Astrocyte of the cerebellum (primary cell): ENCODE data around the gene NAA20.
A peak's percentile ranks its signal among the peaks of the same experiment; 100 is the strongest.

ENCODE experiments used
- DNase-seq: peaks from one replicate; pipeline ENCODE4 v3.0.0-alpha.2; 2011; ENCODE audit warnings: low read depth
- H3K4me3 ChIP-seq: 2 replicates; pipeline ENCODE4 v1.5.1; 2011; ENCODE audit warnings: mild to moderate bottlenecking, low read depth, low read length, moderate library complexity
- in situ Hi-C: cut with HindIII; loops from 2 replicates; pipeline ENCODE4 v1.10.0; 2017; ENCODE audit warnings: low sequenced_read_pairs
- TF ChIP-seq, protein P1 (sequence below): IDR thresholded peaks from 2 replicates; pipeline ENCODE4 v1.5.1; 2012; ENCODE audit warnings: low read length, low read depth, moderate library complexity, mild to moderate bottlenecking; ENCODE audit errors: missing control alignments

NAA20 gene

DNA sequence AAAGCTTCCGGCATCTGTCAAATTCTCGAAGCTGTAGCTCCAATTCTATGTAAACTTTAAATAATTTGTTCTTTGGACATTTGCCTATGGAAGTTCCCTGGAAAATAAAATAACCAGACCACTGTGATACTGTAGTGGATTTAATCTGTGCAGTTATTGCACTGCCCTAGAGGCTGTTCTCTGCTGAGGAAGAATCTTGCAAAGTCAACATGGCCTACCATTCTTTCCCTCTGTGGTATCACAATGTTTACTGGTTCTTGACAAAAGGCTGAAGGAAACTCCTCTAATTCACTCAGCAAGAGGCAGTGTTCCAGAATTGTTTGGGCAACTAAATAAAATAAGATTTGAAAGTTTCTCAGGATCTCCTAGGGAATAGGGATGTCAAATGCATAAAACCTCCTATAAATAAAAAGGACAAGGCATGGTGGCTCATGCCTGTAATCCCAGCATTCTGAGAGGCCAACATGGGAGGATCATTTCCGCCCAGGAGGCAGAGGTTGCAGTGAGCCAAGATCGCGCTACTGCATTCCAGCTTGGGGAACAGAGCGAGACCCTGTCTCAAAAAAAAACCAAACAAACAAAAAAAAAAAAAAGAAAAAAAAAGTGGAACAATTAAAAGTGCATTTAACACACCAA is 22.7 kb downstream of the NAA20 start:
- TF ChIP-seq, protein P1, sequence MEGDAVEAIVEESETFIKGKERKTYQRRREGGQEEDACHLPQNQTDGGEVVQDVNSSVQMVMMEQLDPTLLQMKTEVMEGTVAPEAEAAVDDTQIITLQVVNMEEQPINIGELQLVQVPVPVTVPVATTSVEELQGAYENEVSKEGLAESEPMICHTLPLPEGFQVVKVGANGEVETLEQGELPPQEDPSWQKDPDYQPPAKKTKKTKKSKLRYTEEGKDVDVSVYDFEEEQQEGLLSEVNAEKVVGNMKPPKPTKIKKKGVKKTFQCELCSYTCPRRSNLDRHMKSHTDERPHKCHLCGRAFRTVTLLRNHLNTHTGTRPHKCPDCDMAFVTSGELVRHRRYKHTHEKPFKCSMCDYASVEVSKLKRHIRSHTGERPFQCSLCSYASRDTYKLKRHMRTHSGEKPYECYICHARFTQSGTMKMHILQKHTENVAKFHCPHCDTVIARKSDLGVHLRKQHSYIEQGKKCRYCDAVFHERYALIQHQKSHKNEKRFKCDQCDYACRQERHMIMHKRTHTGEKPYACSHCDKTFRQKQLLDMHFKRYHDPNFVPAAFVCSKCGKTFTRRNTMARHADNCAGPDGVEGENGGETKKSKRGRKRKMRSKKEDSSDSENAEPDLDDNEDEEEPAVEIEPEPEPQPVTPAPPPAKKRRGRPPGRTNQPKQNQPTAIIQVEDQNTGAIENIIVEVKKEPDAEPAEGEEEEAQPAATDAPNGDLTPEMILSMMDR = no peak
- in situ Hi-C loops = no loop called here
- no peak overlapping the region for H3K4me3 ChIP-seq

DNA sequence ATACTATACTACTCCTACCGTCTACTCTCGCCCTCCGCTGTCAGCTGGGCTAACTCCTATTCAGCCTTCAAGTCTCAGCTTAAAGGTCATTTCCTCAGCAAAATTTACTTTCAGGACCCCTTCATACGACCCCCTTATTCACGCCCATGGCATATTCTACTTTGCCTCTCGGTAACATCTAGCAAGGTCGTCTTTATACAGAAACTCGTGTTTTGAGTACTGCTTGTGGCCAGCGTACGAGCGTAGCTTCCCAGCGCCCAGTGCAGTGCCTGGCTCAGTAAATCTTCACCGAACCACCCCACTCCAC is 34.6 kb downstream of the NAA20 start:
- in situ Hi-C loops = no loop called here
- peak overlapping the region; percentile 99 for H3K4me3 ChIP-seq
- DNase-seq = no peak
- TF ChIP-seq, protein P1 = no peak

More for the DNA sequence above, 22.7 kb downstream of the NAA20 start:
- no peak for DNase-seq

DNA sequence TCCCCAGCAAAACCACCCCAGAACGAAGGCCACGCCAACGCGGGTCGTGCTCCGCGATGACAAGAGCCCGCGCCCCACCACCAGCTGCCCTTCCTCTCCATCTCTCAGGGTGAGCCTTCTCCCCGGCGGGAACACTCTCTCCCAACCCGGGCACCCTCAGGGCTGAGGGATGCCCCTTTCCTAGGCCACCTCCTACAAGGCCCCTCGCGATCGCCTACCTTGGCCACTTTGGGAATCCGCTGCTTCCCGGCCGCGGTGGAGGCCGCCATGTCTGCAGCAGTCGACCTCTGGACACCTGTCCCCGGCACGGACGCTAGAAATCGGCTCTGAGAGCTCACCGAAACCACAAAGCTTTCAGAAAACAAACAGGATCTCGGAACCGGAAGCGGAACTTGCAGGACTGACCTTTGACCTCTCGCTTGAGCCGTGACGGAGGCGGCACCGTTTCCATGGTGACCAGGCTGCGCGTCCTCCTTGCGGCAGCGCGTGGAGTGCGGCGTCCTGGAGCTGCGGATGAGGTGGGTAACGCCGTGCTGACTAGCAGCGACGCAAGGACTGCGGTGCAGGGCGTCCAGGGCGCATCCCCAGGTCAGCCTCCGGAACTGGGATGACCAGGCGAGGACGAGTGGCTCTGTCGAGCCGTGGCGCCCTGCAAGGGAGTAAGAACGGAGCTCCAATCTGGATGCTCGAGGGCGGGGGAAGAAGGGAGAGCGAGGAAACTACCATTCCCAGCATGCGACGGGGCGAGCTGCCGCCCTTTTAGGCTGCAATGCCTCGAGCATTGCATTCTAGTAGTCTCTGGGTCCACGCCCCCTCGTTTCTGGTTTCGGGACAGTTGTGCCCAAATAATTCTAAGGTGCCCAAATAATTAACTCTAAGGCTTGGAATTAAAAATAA is 35.2 kb downstream of the NAA20 start, which contains the start of the genes CFAP61 and CRNKL1:
TSS of gene CFAP61 (plus strand) at position 459 of the 897 bp plus-strand sequence. CDS start 4,122 bp downstream, outside the sequence.
TSS of gene CRNKL1 (minus strand) at position 393 of the 897 bp plus-strand sequence. CDS start at position 269, 124 bp downstream.
- TF ChIP-seq, protein P1 = no peak
- peak; percentile 90 for DNase-seq
- peak within 1 kb of the TSS; percentile 99 for H3K4me3 ChIP-seq
- in situ Hi-C loops = no loop called here

- in situ Hi-C loops = no loop called here
- no peak overlapping the region for H3K4me3 ChIP-seq
- DNase-seq = no peak
- TF ChIP-seq, protein P1 = no peak
Observed at GRCh38 chr20:20060234-20060998, 43.3 kb downstream of the NAA20 start.

- H3K4me3 ChIP-seq = no peak overlapping the region
- TF ChIP-seq, protein P1 = no peak
- in situ Hi-C loops = no loop called here
- no peak for DNase-seq
Observed at GRCh38 chr20:20063941-20064702, 47.0 kb downstream of the NAA20 start.
